Suprapubic skin (tissue), 4 donors: ENCODE measurements around the gene FAM83F.

Source experiments
- CTCF ChIP-seq, 2 donors: fragments of 200-600 bp in 1 of 2; fragments of 450-650 bp in 1 of 2; sonication (generic) in 1 of 2; IDR thresholded peaks; one replicate each; pipeline ENCODE4 v1.5.1; 2016 to 2019; ENCODE audit warnings: antibody characterized with exemption in 2 of 2, mild to moderate bottlenecking in 1 of 2, moderate library complexity in 1 of 2
- POLR2A ChIP-seq, 2 donors: fragments of 450-650 bp; IDR thresholded peaks; one replicate each; pipeline ENCODE4 v1.6.1; 2017; ENCODE audit warnings: antibody characterized with exemption in 2 of 2, mild to moderate bottlenecking in 2 of 2, moderate library complexity in 2 of 2
- POLR2AphosphoS5 ChIP-seq, 3 donors: sonication (generic); formaldehyde crosslinking; IDR thresholded peaks; one replicate each; pipeline ENCODE4 v1.6.1; 2017; ENCODE audit warnings: antibody characterized with exemption in 3 of 3

GRCh38 chr22:40035351-40035750 lies 40.6 kb downstream of the FAM83F start:
- TF ChIP-seq CTCF (IDR thresholded peaks at IDR 0.05) (no peak), POLR2AphosphoS5 (IDR thresholded peaks at IDR 0.05) (no peak), POLR2A (IDR thresholded peaks at IDR 0.05) (no peak)
